HG03108 (cell line): ENCODE results near the gene PLSCR5.
A peak's percentile ranks its signal among the peaks of the same experiment; 100 is the strongest.

Experiments used
- ATAC-seq: cut with Tn5 transposase; IDR thresholded peaks from one replicate; pipeline ENCODE4 v1.9.1; 2021; ENCODE audit warnings: moderate library complexity; ENCODE audit not compliant: unreplicated experiment

PLSCR5 gene, protein sequence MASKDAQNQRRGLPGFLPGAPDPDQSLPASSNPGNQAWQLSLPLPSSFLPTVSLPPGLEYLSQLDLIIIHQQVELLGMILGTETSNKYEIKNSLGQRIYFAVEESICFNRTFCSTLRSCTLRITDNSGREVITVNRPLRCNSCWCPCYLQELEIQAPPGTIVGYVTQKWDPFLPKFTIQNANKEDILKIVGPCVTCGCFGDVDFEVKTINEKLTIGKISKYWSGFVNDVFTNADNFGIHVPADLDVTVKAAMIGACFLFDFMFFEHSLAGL

DNA sequence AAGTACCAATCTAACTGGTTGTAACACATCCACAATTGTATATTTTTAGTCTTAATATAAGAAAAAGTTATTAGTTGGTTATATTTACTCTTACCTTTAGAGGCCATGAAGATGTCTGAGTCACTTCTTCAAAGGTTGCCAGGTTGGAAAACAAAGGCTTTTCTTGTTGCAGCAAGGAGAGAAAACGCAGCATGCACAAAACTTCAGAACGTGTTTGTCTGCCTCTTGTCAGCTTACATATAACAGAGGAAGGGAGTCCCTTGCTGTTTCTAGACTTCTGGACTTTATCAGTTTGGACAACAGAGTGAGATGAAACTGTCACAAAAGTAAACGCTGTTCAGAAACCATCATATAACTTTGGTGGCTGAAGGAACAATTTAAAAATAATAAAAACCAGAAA is at the start of gene PLSCR5:
Gene PLSCR5, minus strand, starts transcription at position 241 of the 400 bp plus-strand sequence. Its CDS starts 134 bp downstream, at position 107.
- ATAC-seq = no peak

DNA sequence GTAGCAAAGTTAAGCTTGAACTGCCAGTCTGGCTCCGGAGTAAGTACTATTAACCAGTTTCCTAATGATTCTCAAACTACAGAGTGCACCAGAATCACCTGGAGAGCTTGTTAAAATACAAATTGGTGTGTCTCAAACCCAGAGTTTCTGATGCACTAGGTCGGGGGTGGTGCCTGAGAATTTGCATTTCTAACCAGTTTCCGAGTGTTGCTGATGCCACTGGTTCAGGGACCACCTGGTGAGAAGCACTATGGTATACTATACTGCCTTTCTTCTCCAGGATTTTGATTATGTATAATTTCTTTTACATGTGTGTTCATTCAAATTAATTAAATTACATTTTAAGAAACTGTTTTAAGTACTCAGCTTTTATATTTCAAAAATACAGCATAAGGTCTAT is 48.8 kb upstream of the PLSCR5 start:
- no peak for ATAC-seq

DNA sequence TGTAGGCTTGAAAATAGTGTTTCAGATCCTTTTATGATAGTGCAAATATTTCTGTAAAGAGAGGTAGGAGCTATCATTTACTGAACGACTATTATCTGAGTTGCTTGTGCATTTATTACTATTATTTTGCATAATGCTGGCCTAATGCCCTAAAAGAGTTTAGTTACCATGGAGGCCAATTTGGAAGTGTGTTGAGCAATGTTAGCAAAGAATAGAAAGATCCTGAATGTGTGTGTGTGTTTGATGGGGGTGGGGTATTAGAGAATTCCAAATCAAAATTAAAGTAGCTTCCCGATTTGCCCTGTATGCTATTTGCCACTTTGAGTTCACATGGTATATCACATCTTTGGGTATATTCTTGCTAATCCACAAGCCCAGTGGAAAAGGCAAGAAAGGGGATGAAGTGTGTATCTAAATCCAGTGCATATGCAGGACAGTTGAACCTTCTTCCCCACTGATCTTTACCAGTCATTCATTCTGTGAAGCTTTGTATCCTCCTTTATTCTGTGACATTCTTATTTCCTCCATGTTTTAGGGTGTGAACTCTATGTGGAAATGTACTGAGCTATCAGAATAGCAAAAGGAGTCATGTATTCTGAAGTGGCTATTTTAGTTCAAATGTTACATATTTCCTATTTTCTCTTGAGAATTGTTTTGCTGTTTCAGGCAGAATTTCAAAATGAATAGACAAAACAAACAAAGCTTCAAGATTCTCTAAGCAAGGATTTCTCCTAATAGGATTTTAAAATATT is 45.7 kb upstream of the PLSCR5 start:
- no peak for ATAC-seq

DNA sequence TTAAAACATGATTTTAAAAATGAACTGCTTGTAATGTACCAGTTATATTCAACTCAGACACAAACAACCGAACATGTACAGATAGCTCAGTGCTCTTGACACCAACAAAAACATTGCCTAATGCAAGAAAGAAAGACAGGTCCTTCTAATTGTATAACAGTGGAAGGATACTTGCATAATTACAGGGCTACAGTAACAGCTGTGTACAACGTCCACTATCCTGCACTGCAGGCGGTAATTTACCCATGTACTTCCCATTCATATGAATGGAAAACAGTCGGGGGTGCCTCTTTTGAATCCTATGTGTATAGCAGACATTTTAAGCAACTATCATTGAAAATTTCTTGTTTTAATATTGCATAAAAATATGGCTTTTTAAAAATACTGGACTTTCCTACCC is 41.1 kb upstream of the PLSCR5 start:
- no peak for ATAC-seq

DNA sequence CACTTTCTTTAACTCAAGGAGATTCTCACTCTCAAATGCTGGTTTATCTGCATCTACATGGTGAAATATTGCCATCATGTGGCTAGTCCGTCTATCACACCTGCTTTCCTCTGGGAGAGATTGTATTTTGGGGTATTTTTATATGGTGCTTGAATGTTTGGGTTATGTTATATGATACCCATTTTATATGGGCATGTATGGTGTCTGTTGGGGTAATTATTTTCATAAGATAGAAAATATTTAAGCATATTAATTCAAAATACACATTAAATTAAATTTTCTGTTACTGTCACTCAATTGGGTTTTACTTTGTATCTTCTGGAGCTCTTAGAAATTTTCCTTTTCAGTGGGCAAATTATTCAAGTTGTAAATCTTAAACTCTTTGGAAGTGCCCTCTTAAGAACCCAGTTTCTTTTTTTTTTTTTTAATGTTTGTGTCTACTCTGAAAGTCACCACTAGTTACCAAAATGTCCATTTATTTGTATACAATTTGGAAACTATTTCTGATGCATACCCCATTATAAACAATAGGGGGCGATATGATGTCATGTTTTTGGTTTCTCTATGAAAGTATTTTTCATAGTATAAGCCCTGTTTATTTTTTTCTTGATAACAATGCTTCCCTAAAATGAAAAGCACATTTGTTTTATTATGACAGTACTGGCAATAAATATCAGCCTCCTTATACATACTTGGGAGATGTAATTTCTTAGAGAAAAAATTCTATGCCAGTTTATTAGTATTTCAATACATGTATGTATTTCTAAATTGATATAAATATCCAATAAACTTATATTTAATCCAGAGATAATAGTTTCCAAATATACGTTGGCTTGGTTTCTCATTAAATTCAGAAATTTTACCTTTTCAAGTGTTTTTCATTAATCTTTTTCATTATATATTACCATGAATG is 36.1 kb upstream of the PLSCR5 start:
- ATAC-seq = peak; percentile 80

DNA sequence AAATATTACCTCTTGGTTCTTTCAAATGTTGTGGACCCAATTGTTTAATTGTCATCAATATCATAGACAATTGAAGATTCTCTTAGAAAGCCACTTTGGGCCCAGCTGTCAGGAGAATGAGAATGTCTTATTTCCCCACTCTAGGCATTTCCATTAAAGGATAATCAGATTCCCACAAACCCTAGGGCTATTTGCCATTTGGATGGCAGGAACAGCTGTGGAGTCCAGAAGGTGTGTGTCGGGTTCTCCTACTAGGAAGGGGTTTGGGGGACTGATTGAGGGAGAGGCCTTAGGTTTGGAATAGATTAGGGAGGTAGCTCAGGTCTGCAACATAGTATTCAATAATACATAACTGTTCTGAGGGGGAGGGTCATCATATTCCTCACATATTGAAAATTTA is 35.2 kb upstream of the PLSCR5 start:
- no peak for ATAC-seq

DNA sequence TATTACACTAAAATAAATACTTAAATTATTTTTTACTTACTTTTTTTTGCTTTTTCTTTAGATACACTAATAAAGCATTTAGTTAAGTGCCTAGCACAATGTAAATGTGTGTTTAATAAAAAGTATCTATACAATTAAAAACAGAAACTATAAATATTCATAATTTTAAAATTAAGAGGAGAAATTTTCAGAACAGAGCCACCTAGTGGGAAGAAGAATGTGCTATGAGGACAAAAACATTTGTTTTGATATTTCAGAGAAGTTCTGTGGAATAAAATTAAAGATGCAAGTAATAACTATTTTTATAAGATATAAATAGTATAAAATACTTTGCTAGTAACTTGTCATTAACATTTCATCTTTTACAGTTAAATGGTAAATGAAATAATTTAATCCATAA is 33.6 kb upstream of the PLSCR5 start:
- no peak for ATAC-seq

DNA sequence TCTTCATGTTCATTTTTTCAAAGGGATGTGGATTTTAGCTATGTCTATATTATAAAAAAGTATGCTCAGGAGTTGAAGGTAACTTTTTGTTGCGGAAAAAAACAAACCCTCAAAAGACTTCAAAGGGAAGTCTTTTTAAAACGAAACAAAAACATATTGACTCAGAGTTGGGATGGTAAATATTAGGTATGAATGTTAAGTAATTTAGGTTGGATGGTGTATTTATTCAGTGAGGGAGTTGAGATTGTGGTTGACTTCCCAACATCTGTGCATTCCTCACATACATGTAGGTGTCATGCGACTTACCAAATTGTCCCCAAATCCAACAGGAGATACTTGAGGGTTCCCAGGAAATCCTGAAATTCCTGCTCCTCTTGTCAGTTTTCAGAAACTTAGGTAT is 32.7 kb upstream of the PLSCR5 start:
- ATAC-seq = no peak

DNA sequence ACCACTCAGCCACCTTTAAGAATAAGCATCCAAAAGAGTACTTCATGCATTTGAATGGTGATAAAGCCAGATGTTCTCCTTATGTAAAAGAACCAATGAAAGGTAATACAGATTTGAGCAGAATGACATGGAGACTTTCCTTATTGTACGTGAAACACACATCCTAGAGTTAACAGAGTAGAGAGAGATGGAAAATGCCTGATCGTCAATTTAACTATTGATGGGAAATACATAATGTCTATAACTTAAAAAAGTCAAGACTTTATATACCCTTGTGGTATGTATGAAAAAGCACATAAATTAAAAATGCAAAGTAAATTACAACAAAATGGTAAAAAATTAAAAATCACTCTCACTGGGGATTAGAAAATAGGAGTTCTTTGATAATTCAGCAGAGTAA is 31.7 kb upstream of the PLSCR5 start:
- ATAC-seq = no peak

DNA sequence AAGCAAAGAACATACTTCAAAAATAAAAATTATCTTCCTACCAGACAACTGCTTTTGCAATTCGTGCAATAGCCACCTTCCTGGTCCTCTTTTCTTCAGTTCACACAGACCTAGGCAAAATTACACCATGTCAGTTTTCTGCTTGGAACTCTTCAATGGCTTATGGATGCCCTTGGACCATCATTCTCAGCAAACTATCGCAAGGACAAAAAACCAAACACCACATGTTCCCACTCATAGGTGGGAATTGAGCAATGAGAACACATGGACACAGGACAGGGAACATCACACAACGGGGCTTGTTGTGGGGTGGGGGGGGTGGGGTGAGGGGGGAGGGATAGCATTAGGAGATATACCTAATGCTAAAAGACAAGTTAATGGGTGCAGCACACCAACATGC is 29.2 kb upstream of the PLSCR5 start:
- no peak for ATAC-seq

DNA sequence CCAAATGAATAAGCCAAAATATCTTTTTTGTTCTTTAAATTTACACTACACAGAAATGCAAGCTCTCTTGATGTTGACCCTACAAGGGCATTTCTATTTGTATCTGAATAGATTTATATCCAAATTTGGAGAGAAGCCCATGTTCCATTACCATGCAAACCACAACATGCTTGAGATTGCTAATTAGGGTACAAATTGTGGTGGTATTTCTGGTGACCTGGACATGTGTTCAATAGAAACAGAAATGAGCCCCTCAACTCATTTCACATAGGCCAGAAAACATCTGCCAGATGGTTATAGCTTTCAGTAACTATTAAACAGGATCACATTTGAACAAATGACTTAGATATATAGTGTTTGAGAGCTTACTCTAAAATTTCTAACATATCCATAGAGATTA is 23.5 kb upstream of the PLSCR5 start:
- no peak for ATAC-seq

DNA sequence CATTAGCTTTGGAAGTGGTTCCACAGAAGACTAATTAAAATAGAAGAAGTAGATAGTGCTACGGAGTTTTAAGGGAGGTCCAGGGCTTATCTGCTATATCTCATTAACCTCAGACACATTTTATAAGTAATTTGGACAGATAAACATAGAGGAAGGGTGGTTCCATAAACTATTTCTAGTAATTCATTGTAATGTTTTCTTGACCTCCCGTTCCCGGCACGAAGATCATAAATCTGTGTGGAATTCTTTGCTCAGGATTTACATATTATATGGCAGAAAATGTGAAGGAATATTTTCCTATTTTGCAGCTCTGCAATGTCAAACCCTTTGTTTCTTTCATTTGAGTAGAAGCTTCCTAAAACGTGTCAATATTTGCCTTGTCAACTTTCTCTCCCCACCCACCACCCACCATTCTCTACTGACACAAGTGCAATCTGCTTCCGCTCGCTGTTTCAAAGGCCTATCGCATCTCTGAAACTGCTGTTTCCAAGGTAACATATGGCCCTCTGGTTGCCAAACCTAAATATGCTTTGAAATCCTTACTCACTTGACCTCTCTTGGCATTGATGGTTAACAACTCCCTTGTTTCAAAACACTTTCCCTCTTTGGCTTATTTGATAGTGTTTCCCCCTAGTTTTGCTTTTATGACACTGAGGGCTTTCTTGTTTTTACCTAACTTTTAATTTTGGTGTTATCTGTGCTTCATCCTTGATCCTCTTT is 21.4 kb upstream of the PLSCR5 start:
- no peak for ATAC-seq

DNA sequence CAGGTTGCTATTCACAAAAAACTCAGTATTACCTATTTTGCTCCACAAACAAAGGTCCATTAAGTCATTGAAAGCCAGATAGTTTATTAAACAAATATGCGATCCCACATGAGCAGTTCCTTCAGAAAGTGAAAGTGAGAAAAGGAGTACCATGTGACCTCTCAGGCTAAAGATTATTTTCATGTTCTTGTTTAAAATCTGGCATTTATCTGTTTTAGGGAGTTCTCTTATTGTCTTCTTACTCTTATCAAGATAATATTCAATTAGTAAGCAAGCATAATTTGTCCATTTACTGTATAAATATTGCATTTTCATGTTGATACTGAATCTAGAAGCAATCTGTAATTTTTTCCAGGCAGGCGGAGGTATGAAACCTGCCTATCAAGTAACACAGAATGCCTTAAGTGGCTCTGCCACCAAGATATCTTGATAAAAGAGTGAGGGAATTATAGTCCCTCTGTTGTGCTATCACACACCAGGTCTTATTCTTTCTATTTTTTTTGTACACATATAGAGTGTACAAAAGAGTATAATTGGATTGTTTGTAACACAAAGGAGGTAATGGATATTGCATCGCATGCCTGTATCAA is 20.1 kb upstream of the PLSCR5 start:
- peak; percentile 79 for ATAC-seq

DNA sequence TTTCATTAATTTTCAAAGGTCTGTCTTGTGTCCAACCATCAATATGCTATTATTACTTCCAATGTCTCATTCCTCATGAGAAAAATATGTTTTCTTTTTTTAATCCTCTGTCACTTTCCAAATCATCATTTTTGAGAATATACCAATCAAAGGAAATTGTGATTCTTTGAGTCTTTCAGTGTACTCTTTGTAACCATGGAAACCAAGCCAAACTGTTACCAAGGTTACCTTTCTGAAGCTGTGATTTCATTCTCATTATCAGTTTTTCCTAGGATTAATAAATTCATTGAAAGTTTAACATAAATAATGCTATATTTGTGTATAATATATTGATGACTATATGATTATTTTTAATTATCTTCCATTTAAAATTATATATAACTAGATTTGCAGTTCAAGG is 16.6 kb upstream of the PLSCR5 start:
- ATAC-seq = no peak

DNA sequence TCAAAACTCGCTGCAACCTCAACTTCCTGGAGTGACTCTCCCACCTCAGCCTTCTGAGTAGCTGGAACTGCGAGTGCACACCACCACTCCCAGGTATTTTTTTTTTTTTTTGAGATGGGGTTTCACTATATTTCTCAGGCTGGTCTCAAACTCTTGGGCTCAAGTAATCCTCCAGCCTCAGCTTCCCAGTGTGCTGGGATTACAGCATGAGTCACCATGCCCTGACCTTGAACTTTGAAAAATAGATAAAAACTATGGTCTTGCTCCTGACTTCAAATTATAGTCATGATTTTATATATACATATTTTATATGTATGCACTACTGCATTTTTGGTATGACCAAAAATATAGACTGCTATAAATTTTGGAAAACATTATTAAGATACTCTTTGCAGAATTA is 6.9 kb upstream of the PLSCR5 start:
- no peak for ATAC-seq

DNA sequence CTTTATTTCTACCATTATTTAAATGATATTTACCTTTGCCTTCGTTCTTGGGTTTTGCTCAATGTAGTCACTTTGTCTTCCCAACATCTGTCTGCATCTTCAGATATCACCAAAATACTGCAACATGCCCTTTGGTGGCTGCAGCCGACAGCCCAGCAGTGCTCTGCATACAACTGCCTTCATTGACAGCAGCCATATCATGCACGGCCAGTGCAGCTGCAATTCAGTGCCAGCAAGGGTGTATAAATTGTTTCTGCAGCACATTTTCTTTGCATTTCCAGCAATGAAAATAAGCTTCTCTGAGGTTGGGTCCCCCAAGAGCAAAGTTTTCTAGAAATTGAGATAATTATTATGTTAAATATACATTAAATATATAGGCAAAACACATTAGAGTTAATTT is 6.0 kb upstream of the PLSCR5 start:
- no peak for ATAC-seq

DNA sequence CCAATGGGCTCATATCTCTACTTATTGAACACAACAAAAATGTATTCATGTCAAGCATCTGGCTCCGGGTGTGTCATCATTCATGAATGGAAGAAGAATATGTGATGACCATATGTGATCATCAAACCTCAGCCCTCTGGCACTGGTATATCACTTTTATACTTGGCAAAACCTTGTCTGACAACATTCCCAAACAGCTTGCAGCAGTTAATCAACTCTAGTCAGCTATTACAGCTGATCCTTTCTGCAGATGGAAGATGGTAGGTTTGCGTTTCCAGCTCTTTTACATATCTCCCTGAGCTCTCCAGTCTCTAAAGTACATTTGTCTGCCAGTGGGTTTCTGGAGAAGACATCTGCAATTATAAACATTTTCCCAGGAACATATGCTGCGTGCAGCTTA is 6.6 kb downstream of the PLSCR5 start:
- no peak for ATAC-seq

DNA sequence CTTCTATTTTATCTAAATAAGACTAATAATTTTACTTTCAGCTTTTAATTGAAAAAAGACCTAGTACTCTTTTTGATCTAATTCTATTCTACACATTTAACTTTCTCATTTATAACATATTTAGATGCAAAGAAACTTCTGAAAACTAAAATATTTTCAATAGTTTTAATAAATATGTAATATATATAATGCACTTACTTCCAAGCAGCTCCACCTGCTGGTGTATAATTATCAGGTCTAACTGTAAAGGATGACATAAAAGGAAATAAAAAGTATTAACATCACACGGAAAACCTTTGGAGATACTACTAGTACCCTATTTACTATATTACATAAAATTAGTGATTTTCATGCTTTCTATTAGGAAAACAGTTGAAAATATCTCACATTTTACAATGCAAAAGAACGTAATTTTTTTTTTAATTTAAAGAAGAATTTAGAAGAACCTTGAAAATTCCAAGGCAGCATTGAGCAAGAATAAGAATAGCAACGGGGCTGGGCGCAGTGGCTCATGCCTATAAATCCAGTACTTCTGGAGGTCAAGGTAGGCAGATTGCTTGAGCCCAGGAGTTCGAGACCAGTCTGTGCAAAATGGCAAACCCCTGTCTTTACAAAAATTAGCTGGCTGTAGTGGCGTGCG is 10.2 kb downstream of the PLSCR5 start:
- ATAC-seq = no peak

DNA sequence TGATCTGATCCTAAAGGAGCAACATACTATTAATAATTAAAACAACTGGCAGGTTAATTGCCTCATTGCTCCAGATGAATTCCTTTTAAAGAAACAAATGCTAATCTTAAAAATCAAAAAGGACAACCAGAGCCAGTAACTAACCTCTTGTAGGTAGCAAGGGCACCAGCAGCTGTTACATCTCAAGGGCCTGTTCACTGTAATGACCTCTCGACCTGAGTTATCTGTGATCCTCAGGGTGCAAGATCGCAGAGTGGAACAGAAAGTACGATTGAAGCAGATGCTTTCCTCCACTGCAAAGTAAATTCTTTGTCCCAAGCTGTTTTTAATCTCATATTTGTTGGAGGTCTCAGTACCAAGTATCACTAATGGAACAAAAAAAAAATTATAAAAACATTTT is 11.4 kb downstream of the PLSCR5 start:
- ATAC-seq = no peak

DNA sequence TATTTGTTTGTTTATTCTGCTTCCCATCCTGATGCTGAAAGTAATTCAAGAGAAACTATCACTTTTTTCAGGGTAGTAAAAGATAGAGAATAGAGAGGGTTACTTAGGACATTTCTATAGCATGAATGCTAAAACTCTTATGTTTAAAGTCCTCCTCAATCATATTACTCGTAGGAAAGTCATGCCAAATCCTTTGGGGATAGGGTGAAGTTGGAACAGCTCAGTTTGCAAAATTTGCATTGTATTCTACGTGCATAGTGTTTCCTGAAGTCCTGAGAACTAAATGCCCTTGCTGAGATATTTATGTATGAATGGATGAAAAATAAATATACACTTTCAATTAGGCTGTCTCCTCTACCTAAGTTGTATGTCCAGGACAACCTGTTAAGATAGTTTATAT is 14.6 kb downstream of the PLSCR5 start:
- no peak for ATAC-seq
